GM12878 (cell line): ENCODE data around the gene OTX2. TPM values are rescaled to one million over a fixed set of nuclear protein-coding genes. Genes with fewer than 3 reads are reported as not detected.

Source experiments
- ATAC-seq: fragments of 200-7000 bp; cut with Tn5 transposase; 3 replicates; pipeline ENCODE4 v1.9.1; 2020; ENCODE audit warnings: mild to moderate bottlenecking, moderate library complexity
- BruUV-seq: library from RNA; stranded (reverse); fragments of 400-500 nt; replicated peaks from 2 replicates; lab custom pipeline; 2021; lab: Mats Ljungman, UMichigan
- CTCF ChIA-PET: fragments of 300-600 bp; sonication (Branson Sonifier 250); formaldehyde crosslinking; extraction: SDS; loops from one replicate; lab custom pipeline; 2021; ENCODE audit warnings: inconsistent platforms; lab: Yijun Ruan, JAX
- POLR2A ChIA-PET: fragments of 350-600 bp; formaldehyde crosslinking; extraction: SDS; loops from one replicate; lab custom pipeline; 2021; ENCODE audit warnings: inconsistent platforms; lab: Charles Lee
- RAD21 ChIA-PET: fragments of 300-600 bp; sonication (Branson Sonifier 250); formaldehyde crosslinking; loops from one replicate; lab custom pipeline; 2023; ENCODE audit warnings: antibody characterized with exemption; ENCODE audit not compliant: unreplicated experiment; lab: Charles Lee
- SMC1A ChIA-PET: fragments of 300-600 bp; sonication (Branson Sonifier 250); formaldehyde crosslinking; loops from one replicate; lab custom pipeline; 2023; ENCODE audit not compliant: unreplicated experiment, uncharacterized antibody; lab: Charles Lee
- DNase-seq: peaks from one replicate; pipeline ENCODE4 v3.0.0-alpha.2; 2011; ENCODE audit warnings: low read depth, low spot score
- FAIRE-seq: peaks from 3 replicates; lab custom pipeline; 2011; peaks lifted over from hg19 to GRCh38; lab: Jason Lieb, UNC
- H2AFZ ChIP-seq: 2 replicates; pipeline ENCODE4 v1.6.0; 2011; ENCODE audit warnings: low read depth, low read length, control low read depth; ENCODE audit not compliant: control insufficient read depth
- H3K27ac ChIP-seq: 2 replicates; pipeline ENCODE4 v1.5.1; 2011; ENCODE audit warnings: control low read depth; ENCODE audit not compliant: control insufficient read depth, insufficient read depth
- H3K27me3 ChIP-seq, 2 experiments: replicated peaks in 1 of 2; 2 replicates each; pipeline versions ENCODE4 v1.6.0 to v1.6.1; 2011; ENCODE audit warnings: low read length in 1 of 2; ENCODE audit not compliant: control insufficient read depth in 2 of 2, insufficient read depth in 2 of 2
- H3K36me3 ChIP-seq, 2 experiments: 2 replicates each; pipeline ENCODE4 v1.5.1; 2011; ENCODE audit warnings: low read length in 1 of 2; ENCODE audit not compliant: control insufficient read depth in 2 of 2, insufficient read depth in 2 of 2
- H3K4me1 ChIP-seq: 2 replicates; pipeline ENCODE4 v1.6.1; 2011; ENCODE audit warnings: mild to moderate bottlenecking, low read length, moderate library complexity, mixed read lengths; ENCODE audit not compliant: control insufficient read depth, insufficient read depth
- H3K4me2 ChIP-seq: 2 replicates; pipeline ENCODE4 v1.6.0; 2011; ENCODE audit warnings: control low read depth; ENCODE audit not compliant: control insufficient read depth, insufficient read depth
- H3K4me3 ChIP-seq: fragments of 200-600 bp; sonication (generic); 2 replicates; pipeline ENCODE4 v1.5.1; 2016
- H3K79me2 ChIP-seq: 2 replicates; pipeline ENCODE4 v1.6.0; 2011; ENCODE audit warnings: low read length; ENCODE audit not compliant: control insufficient read depth, insufficient read depth
- H3K9ac ChIP-seq: 2 replicates; pipeline ENCODE4 v1.8.0; 2011; ENCODE audit warnings: low read length, control low read depth, mixed read lengths; ENCODE audit not compliant: control insufficient read depth, insufficient read depth
- H3K9me3 ChIP-seq: replicated peaks from 3 replicates; pipeline ENCODE4 v1.5.1; 2011; ENCODE audit warnings: mild to moderate bottlenecking, low read length; ENCODE audit not compliant: control insufficient read depth, insufficient read depth
- H4K20me1 ChIP-seq: 2 replicates; pipeline ENCODE4 v1.6.0; 2011; ENCODE audit not compliant: control insufficient read depth, insufficient read depth
- CHD2 ChIP-seq: IDR thresholded peaks from 2 replicates; pipeline ENCODE4 v1.6.1; 2011; ENCODE audit warnings: low read depth, low read length, improper control_type of control experiment, borderline replicate concordance
- GABPA ChIP-seq: IDR thresholded peaks from 2 replicates; pipeline ENCODE4 v1.6.1; 2014; ENCODE audit warnings: antibody characterized with exemption, low read depth, mild to moderate bottlenecking, inconsistent platforms
- IKZF1 ChIP-seq: fragments of 450-650 bp; conservative IDR thresholded peaks from 2 replicates; pipeline ENCODE4 v1.6.1; 2017; ENCODE audit warnings: antibody characterized with exemption, mild to moderate bottlenecking
- JUNB ChIP-seq: IDR thresholded peaks from 2 replicates; pipeline ENCODE4 v1.6.1; 2016; ENCODE audit warnings: antibody characterized with exemption, mild to moderate bottlenecking
- MYC ChIP-seq: IDR thresholded peaks from 2 replicates; pipeline ENCODE4 v1.6.1; 2011; ENCODE audit warnings: mild to moderate bottlenecking, low read length, moderate library complexity, inconsistent platforms; ENCODE audit not compliant: insufficient read depth, insufficient replicate concordance, insufficient read length, severe bottlenecking
- PML ChIP-seq: IDR thresholded peaks from 2 replicates; pipeline ENCODE4 v1.6.1; 2012; ENCODE audit warnings: low read length, inconsistent platforms
- POLR2A ChIP-seq: IDR thresholded peaks from 2 replicates; pipeline ENCODE4 v1.6.1; 2011; ENCODE audit warnings: low read depth, mild to moderate bottlenecking, low read length
- POU2F2 ChIP-seq: IDR thresholded peaks from 3 replicates; pipeline ENCODE4 v1.6.1; 2011; ENCODE audit warnings: low read depth, mild to moderate bottlenecking, low read length, borderline replicate concordance
- RBBP5 ChIP-seq: fragments of 200-600 bp; sonication (generic); conservative IDR thresholded peaks from 2 replicates; pipeline ENCODE4 v1.6.1; 2016
- SMAD1 ChIP-seq: fragments of 450-650 bp; IDR thresholded peaks from 2 replicates; pipeline ENCODE4 v1.6.1; 2018; ENCODE audit warnings: mild to moderate bottlenecking, low read depth; ENCODE audit not compliant: partially characterized antibody
- SRF ChIP-seq, 2 experiments: IDR thresholded peaks; 2 replicates each; pipeline ENCODE4 v1.6.1; 2011; ENCODE audit warnings: low read depth in 2 of 2, low read length in 2 of 2, mild to moderate bottlenecking in 1 of 2, moderate library complexity in 1 of 2
- SUPT20H ChIP-seq: IDR thresholded peaks from 2 replicates; pipeline ENCODE4 v1.6.1; 2011; ENCODE audit warnings: low read depth, mild to moderate bottlenecking, low read length, moderate library complexity, borderline replicate concordance; ENCODE audit not compliant: control insufficient read depth
- ZNF217 ChIP-seq: fragments of 450-650 bp; IDR thresholded peaks from 2 replicates; pipeline ENCODE4 v1.6.1; 2017; ENCODE audit warnings: antibody characterized with exemption, mild to moderate bottlenecking
- WGBS: methylation state at CpG from one replicate; pipeline ENCODE4 v1.1.6; 2016; ENCODE audit warnings: low lambda C conversion rate; ENCODE audit not compliant: insufficient replicate concordance, insufficient coverage; ENCODE audit errors: missing lambda C conversion rate; 5-methylcytosine and 5-hydroxymethylcytosine counted together
- in situ Hi-C: fragments of 300-500 bp; cut with MboI; formaldehyde crosslinking; loops from 9 replicates; pipeline ENCODE4 v1.14.3; 2018; ENCODE audit warnings: mixed read lengths
- intact Hi-C: fragments of 100-400 bp; cut with micrococcal nuclease; formaldehyde crosslinking; loops from one replicate; pipeline ENCODE4 v1.14.2; 2022; ENCODE audit not compliant: unreplicated experiment
- polyA plus RNA-seq, 11 experiments: library from polyadenylated mRNA; depleted of rRNA in 4 of 11; unstranded in 6 of 11; stranded (reverse) in 5 of 11; fragments of >200 nt; fragmentation: Nextera tagmentation in 4 of 11; fragmentation: Illumina TruSeq in 1 of 11; extraction: Ambion mirVana in 4 of 11; extraction: Trizol in 1 of 11; gene quantifications; 1 replicate in 1 of 11; 2 replicates in 10 of 11; pipeline versions ENCODE4 v1.2.1 to v1.2.3, GENCODE V29; 2011 to 2016; ENCODE audit warnings: inconsistent platforms in 2 of 11, missing spikeins in 2 of 11, low read depth in 1 of 11
- total RNA-seq, 4 experiments: library from RNA; depleted of rRNA in 3 of 4; stranded (reverse); fragments of >200 nt in 3 of 4; fragmentation: Illumina TruSeq in 1 of 4; extraction: Trizol in 1 of 4; gene quantifications; 2 replicates each; pipeline versions ENCODE4 v1.2.1 to v1.2.3, GENCODE V29; 2013 to 2021

OTX2 gene
- total and polyA plus RNA-seq, 10 of the 15 experiments (the other 5 are each of a cell fraction or from before 2014, with no cell fraction given) = not detected

DNA sequence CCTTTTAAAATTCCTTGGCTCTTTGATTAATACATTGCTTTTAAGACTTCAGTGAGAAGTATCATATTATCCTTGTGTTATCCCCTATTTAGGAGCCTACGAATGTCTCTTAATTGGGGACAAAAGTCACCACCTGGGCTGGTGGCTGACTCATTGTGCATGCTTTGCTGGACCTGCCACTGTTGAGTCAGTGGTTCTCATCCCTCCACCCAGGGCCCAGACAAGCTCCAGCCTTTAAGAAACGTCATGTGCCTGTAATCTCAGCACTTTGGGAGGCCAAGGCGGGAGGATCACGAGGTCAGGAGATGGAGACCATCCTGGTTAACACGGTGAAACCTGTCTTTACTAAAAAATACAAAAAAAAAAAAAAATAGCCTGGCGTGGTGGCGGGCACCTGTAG lies 57.9 kb downstream of the OTX2 start:
- H3K9ac ChIP-seq = no peak overlapping the region
- RAD21 ChIA-PET = no interaction called here
- no peaks in the 10 kb centered on the region for H4K20me1 ChIP-seq
- no peak overlapping the region for H3K4me3 ChIP-seq
- WGBS = 3% methylated on average over 7 of the region's 7 CpGs
- FAIRE-seq (no peak), ATAC-seq (no peak), DNase-seq (no peak)
- CTCF ChIA-PET = interaction anchor here (0.9 kb wide), 1 partner anchor 68 kb away, joined by 3 read pairs; no protein-coding TSS in a partner anchor
- intact Hi-C loops (no loop called here), in situ Hi-C loops (no loop called here)
- no peak for TF ChIP-seq MYC
- TF ChIP-seq CHD2 = no peak
- TF ChIP-seq SUPT20H = no peak
- no peak for TF ChIP-seq SMAD1
- no peak for TF ChIP-seq POLR2A
- TF ChIP-seq RBBP5 = no peak
- no peak for TF ChIP-seq GABPA
- no peak for TF ChIP-seq PML
- no peak for TF ChIP-seq IKZF1
- TF ChIP-seq SRF (IDR thresholded peaks at IDR 0.05; ENCODE audit: low read depth in 2 of 2, low read length in 2 of 2) = no peak
- TF ChIP-seq JUNB = no peak
- TF ChIP-seq ZNF217 = no peak
- no peak for TF ChIP-seq POU2F2
- no peak overlapping the region for H3K27ac ChIP-seq
- no peaks in the 10 kb centered on the region for H3K27me3 ChIP-seq
- SMC1A ChIA-PET = interaction anchor here (0.8 kb wide), 1 partner anchor 31 kb away, joined by 3 read pairs; no protein-coding TSS in a partner anchor
- no peaks in the 10 kb centered on the region for H3K9me3 ChIP-seq
- no peaks in the 10 kb centered on the region for H3K36me3 ChIP-seq
- POLR2A ChIA-PET = interaction anchor here (1.2 kb wide), 1 partner anchor 9 kb away, joined by 3 read pairs; no protein-coding TSS in a partner anchor
- H2AFZ ChIP-seq = no peak overlapping the region
- no peak overlapping the region for H3K4me2 ChIP-seq
- H3K79me2 ChIP-seq = no peaks in the 10 kb centered on the region
- BruUV-seq = no TSS peak
- H3K4me1 ChIP-seq = no peaks in the 10 kb centered on the region
